Thoracic aorta (tissue), 2 donors: Measurements from ENCODE around the gene SH3PXD2B. TPM values are rescaled to one million over a fixed set of nuclear protein-coding genes. Genes with fewer than 3 reads are reported as not detected.
"Not testable (repeated sequence)": the region's sequence is repeated elsewhere in the genome, so short reads cannot be mapped to it uniquely, and the experiment has no call there.

Experiments
- ATAC-seq: fragments of 150-250 bp; one replicate; pipeline ENCODE4 v1.8.0; 2017; ENCODE audit warnings: low read depth; ENCODE audit not compliant: insufficient number of reproducible peaks, low FRiP score
- DNase-seq: peaks from one replicate; pipeline ENCODE4 v3.0.0-alpha.2; 2020; ENCODE audit warnings: low spot score
- H3K27ac ChIP-seq, 2 donors: fragments of 200-600 bp; sonication (generic); 1 replicate in 1 of 2; 2 replicates in 1 of 2; pipeline ENCODE4 v1.5.1; 2016; ENCODE audit warnings: mild to moderate bottlenecking in 2 of 2, moderate library complexity in 2 of 2
- H3K27me3 ChIP-seq: fragments of 200-600 bp; sonication (generic); replicated peaks from 2 replicates; pipeline ENCODE4 v1.6.0; 2016; ENCODE audit warnings: mild to moderate bottlenecking; ENCODE audit not compliant: insufficient read depth
- H3K36me3 ChIP-seq: fragments of 200-600 bp; sonication (generic); one replicate; pipeline ENCODE4 v1.5.1; 2016
- H3K4me1 ChIP-seq, 2 donors: fragments of 200-600 bp; sonication (generic); 1 replicate in 1 of 2; 2 replicates in 1 of 2; pipeline versions ENCODE4 v1.5.1 to v1.6.0; 2016; ENCODE audit warnings: low read depth in 2 of 2, mild to moderate bottlenecking in 1 of 2; ENCODE audit not compliant: control insufficient read depth in 1 of 2
- H3K4me3 ChIP-seq: fragments of 200-600 bp; sonication (generic); 2 replicates; pipeline ENCODE4 v1.5.1; 2016; ENCODE audit warnings: mild to moderate bottlenecking
- H3K9me3 ChIP-seq: fragments of 200-600 bp; sonication (generic); 2 replicates; pipeline ENCODE4 v1.5.1; 2016
- total RNA-seq, 2 donors: library from RNA; depleted of rRNA; stranded (reverse); fragments of >200 nt; gene quantifications; one replicate each; pipeline versions ENCODE4 v1.1.0 to v1.2.3, GENCODE V29; 2016
- TF ChIP-seq, protein P1 (sequence below): fragments of 200-600 bp; sonication (generic); IDR thresholded peaks from one replicate; pipeline ENCODE4 v1.5.1; 2019; ENCODE audit warnings: antibody characterized with exemption

Gene SH3PXD2B
- total RNA-seq, 2 donors from 2014 or later: 31.4 to 42.0 TPM

DNA sequence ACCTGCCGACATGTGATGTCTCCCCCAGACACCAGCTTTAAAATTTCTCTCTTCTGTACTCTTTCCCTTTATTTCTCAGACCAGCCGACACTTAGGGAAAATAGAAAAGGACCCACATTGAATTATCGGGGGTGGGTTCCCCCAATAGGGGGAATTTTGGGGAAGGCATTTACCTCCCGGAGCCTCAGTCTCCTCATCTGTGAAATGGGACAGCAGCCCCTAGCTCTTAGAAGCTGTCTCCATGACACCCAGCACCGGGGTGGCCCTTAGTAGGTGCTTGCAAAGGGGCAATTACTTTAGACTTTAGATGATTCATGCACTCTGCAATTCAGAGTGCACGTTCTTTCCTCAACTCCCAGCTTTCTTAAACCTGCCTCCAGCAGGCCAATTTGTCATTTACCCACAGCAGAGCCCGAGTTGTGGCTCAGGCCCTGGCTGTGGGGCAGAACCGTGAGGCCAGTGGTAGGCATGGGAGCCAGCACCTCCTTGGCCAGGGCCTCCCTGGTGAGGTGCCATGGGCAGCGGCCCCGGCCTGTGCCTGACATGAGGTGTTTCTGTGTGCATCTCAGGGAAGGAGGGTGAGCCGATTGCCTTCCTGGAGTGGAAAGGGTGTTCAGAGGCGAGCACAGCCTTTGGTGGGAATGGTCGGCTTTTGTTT, 51.7 kb downstream of the SH3PXD2B start:
- Histone ChIP-seq H3K27me3 (no peaks in the 10 kb centered on the region), H3K9me3 (no peaks in the 10 kb centered on the region), H3K27ac (peak overlapping the region; percentile 49 to 77), H3K4me1 (peaks cover 18 to 42% of the 10 kb centered on the region in 2 donors), H3K36me3 (peaks cover 4% of the 10 kb centered on the region), H3K4me3 (peak overlapping the region; percentile 17)
- ATAC-seq (peak; percentile 9), DNase-seq (no peak)
- TF ChIP-seq, protein P1, sequence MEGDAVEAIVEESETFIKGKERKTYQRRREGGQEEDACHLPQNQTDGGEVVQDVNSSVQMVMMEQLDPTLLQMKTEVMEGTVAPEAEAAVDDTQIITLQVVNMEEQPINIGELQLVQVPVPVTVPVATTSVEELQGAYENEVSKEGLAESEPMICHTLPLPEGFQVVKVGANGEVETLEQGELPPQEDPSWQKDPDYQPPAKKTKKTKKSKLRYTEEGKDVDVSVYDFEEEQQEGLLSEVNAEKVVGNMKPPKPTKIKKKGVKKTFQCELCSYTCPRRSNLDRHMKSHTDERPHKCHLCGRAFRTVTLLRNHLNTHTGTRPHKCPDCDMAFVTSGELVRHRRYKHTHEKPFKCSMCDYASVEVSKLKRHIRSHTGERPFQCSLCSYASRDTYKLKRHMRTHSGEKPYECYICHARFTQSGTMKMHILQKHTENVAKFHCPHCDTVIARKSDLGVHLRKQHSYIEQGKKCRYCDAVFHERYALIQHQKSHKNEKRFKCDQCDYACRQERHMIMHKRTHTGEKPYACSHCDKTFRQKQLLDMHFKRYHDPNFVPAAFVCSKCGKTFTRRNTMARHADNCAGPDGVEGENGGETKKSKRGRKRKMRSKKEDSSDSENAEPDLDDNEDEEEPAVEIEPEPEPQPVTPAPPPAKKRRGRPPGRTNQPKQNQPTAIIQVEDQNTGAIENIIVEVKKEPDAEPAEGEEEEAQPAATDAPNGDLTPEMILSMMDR: no peak

- H3K4me1 ChIP-seq: peaks cover 13 to 35% of the 10 kb centered on the region in 2 donors
- not testable (repeated sequence) for H3K27ac ChIP-seq, H3K36me3 ChIP-seq, ATAC-seq, DNase-seq, H3K9me3 ChIP-seq, H3K4me3 ChIP-seq, H3K27me3 ChIP-seq
Measured at GRCh38 chr5:172402031-172402430, 52.3 kb downstream of the SH3PXD2B start.

- H3K36me3 ChIP-seq: peaks cover 4% of the 10 kb centered on the region
- no peaks in the 10 kb centered on the region for H3K27me3 ChIP-seq
- TF ChIP-seq, protein P1: no peak
- no peak overlapping the region for H3K4me3 ChIP-seq
- no peak for DNase-seq
- peaks cover 13 to 34% of the 10 kb centered on the region in 2 donors for H3K4me1 ChIP-seq
- no peak for ATAC-seq
- no peaks in the 10 kb centered on the region for H3K9me3 ChIP-seq
- H3K27ac ChIP-seq: no peak overlapping the region
Measured at GRCh38 chr5:172399826-172400225, 54.5 kb downstream of the SH3PXD2B start.

- no peak for DNase-seq
- H3K4me1 ChIP-seq: peaks cover 13 to 34% of the 10 kb centered on the region in 2 donors
- H3K9me3 ChIP-seq: no peaks in the 10 kb centered on the region
- no peak overlapping the region for H3K4me3 ChIP-seq
- TF ChIP-seq, protein P1: no peak
- no peaks in the 10 kb centered on the region for H3K27me3 ChIP-seq
- no peak for ATAC-seq
- H3K36me3 ChIP-seq: peaks cover under 1% of the 10 kb centered on the region
- no peak overlapping the region for H3K27ac ChIP-seq
Measured at GRCh38 chr5:172399336-172399735, 55.0 kb downstream of the SH3PXD2B start.

- ATAC-seq, DNase-seq: not testable (repeated sequence)
Measured at GRCh38 chr5:172398645-172399044, 55.7 kb downstream of the SH3PXD2B start.

DNA sequence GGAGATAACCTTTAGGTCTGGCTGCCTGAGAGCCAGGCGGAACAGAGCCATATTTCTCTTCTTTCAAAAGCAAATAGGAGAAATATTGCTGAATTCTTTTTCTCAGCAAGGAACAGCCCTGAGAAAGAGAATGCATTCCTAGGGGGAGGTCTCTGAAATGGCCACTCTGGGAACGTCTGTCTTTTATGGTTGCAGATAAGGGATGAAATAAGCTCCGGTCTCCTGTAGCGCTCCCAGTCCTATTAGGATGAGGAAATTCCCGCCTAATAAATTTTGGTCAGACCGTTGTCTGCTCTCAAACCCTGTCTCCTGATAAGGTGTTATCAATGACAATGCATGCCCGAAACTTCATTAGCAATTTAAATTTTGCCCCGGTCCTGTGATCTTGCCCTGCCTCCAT, 57.3 kb downstream of the SH3PXD2B start:
- H3K9me3 ChIP-seq, H3K36me3 ChIP-seq, ATAC-seq, H3K4me3 ChIP-seq, DNase-seq, H3K27ac ChIP-seq, H3K27me3 ChIP-seq: not testable (repeated sequence)
- peaks cover 0 to 14% of the 10 kb centered on the region in 2 donors for H3K4me1 ChIP-seq

More at GRCh38 chr5:172398645-172399044, 55.7 kb downstream of the SH3PXD2B start:
- H3K36me3 ChIP-seq, H3K27ac ChIP-seq, H3K27me3 ChIP-seq, H3K4me3 ChIP-seq, H3K9me3 ChIP-seq: not testable (repeated sequence)
- H3K4me1 ChIP-seq: peaks cover 10 to 29% of the 10 kb centered on the region in 2 donors
